Endothelial cell of umbilical vein (primary cell): ENCODE measurements around the gene TNFRSF4. TPM values are rescaled to one million over a fixed set of nuclear protein-coding genes. Genes with fewer than 3 reads are reported as not detected.

Experiments
- BruUV-seq: library from RNA; stranded (reverse); fragments of 400-500 nt; replicated peaks from 2 replicates; lab custom pipeline; 2021; lab: Mats Ljungman, UMichigan
- CTCF ChIA-PET: fragments of 300-600, 350-600 bp; sonication (Branson Sonifier 250); formaldehyde crosslinking; loops from one replicate; lab custom pipeline; 2021; ENCODE audit warnings: antibody characterized with exemption, inconsistent platforms; lab: Charles Lee
- POLR2A ChIA-PET: fragments of 300-600, 350-600 bp; sonication (Branson Sonifier 250); formaldehyde crosslinking; loops from one replicate; lab custom pipeline; 2021; ENCODE audit warnings: antibody characterized with exemption, inconsistent platforms; lab: Charles Lee
- DNase-seq: peaks from one replicate; pipeline ENCODE4 v3.0.0-alpha.2; 2011; ENCODE audit warnings: low read depth, low spot score
- FAIRE-seq: peaks from 2 replicates; lab custom pipeline; 2011; peaks lifted over from hg19 to GRCh38; lab: Jason Lieb, UNC
- H2AFZ ChIP-seq: 2 replicates; pipeline ENCODE4 v1.6.0; 2012; ENCODE audit warnings: low read depth, low read length, control low read depth, inconsistent platforms
- H3K27ac ChIP-seq: 2 replicates; pipeline ENCODE4 v1.5.1; 2011; ENCODE audit warnings: low read depth, mild to moderate bottlenecking, control low read depth, low read length, moderate library complexity; ENCODE audit not compliant: insufficient read depth
- H3K27me3 ChIP-seq, 2 experiments: 2 replicates each; pipeline versions ENCODE4 v1.6.0 to v1.6.1; 2011; ENCODE audit warnings: low read length in 2 of 2, mixed read lengths in 1 of 2; ENCODE audit not compliant: control insufficient read depth in 2 of 2, insufficient read depth in 2 of 2
- H3K36me3 ChIP-seq, 2 experiments: 2 replicates in 1 of 2; 3 replicates in 1 of 2; pipeline ENCODE4 v1.5.1; 2011; ENCODE audit warnings: low read length in 2 of 2, mild to moderate bottlenecking in 1 of 2, moderate library complexity in 1 of 2; ENCODE audit not compliant: control insufficient read depth in 2 of 2, insufficient read depth in 2 of 2; ENCODE audit errors: extremely low read depth in 1 of 2
- H3K4me1 ChIP-seq: 3 replicates; pipeline ENCODE4 v1.5.1; 2011; ENCODE audit warnings: mild to moderate bottlenecking, low read length; ENCODE audit not compliant: control insufficient read depth, insufficient read depth; ENCODE audit errors: extremely low read depth
- H3K4me2 ChIP-seq: 2 replicates; pipeline ENCODE4 v1.6.1; 2011; ENCODE audit warnings: low read length, control low read depth, mixed read lengths; ENCODE audit not compliant: insufficient read depth
- H3K4me3 ChIP-seq, 3 experiments: fragments of 200-600 bp in 1 of 3; sonication (generic), shearing (Covaris generic) in 1 of 3; replicated peaks in 1 of 3; 2 replicates each; pipeline ENCODE4 v1.5.1; 2011 to 2016; ENCODE audit warnings: control low read depth in 3 of 3, low read length in 3 of 3, mild to moderate bottlenecking in 2 of 3, inconsistent platforms in 1 of 3, low read depth in 1 of 3, moderate library complexity in 1 of 3; ENCODE audit not compliant: insufficient read depth in 1 of 3
- H3K79me2 ChIP-seq: 2 replicates; pipeline ENCODE4 v1.6.0; 2012; ENCODE audit warnings: low read length, inconsistent platforms; ENCODE audit not compliant: control insufficient read depth, insufficient read depth
- H3K9ac ChIP-seq: replicated peaks from 2 replicates; pipeline ENCODE3; 2011; ENCODE audit warnings: low read length, control low read depth; ENCODE audit not compliant: insufficient read depth; ENCODE audit errors: extremely low read depth
- H3K9me1 ChIP-seq: replicated peaks from 3 replicates; pipeline ENCODE4 v1.6.0; 2011; ENCODE audit warnings: mild to moderate bottlenecking, low read length; ENCODE audit not compliant: control insufficient read depth, insufficient read depth; ENCODE audit errors: extremely low read depth
- H3K9me3 ChIP-seq: replicated peaks from 2 replicates; pipeline ENCODE4 v1.5.1; 2012; ENCODE audit warnings: low read length, inconsistent platforms; ENCODE audit not compliant: control insufficient read depth, insufficient read depth
- H4K20me1 ChIP-seq: replicated peaks from 2 replicates; pipeline ENCODE3; 2011; ENCODE audit warnings: mild to moderate bottlenecking, low read length; ENCODE audit not compliant: control insufficient read depth, insufficient read depth; ENCODE audit errors: extremely low read depth
- CTCF ChIP-seq, 2 donors: IDR thresholded peaks; 1 replicate in 1 of 2; 2 replicates in 1 of 2; pipeline ENCODE4 v1.5.1; 2011; ENCODE audit warnings: low read length in 2 of 2, mild to moderate bottlenecking in 2 of 2, moderate library complexity in 2 of 2, control low read depth in 1 of 2, inconsistent platforms in 1 of 2, low read depth in 1 of 2; ENCODE audit not compliant: insufficient read depth in 1 of 2; ENCODE audit errors: extremely low read depth in 1 of 2
- EZH2 ChIP-seq: IDR thresholded peaks from 2 replicates; pipeline ENCODE4 v1.6.1; 2012; ENCODE audit warnings: borderline replicate concordance, low read depth, mild to moderate bottlenecking, moderate library complexity, low read length, inconsistent platforms; ENCODE audit not compliant: severe bottlenecking
- FOS ChIP-seq: IDR thresholded peaks from 2 replicates; pipeline ENCODE4 v1.6.1; 2011; ENCODE audit warnings: mild to moderate bottlenecking, low read length, moderate library complexity, borderline replicate concordance; ENCODE audit not compliant: insufficient read depth
- GATA2 ChIP-seq: IDR thresholded peaks from 2 replicates; pipeline ENCODE4 v1.7.0; 2011; ENCODE audit warnings: low read depth, mild to moderate bottlenecking, moderate library complexity, mixed read lengths, low read length; ENCODE audit not compliant: insufficient read length, insufficient read depth
- JUN ChIP-seq: IDR thresholded peaks from 2 replicates; pipeline ENCODE4 v1.6.1; 2011; ENCODE audit warnings: borderline replicate concordance, low read depth; ENCODE audit not compliant: insufficient read length, insufficient read depth
- MAX ChIP-seq: IDR thresholded peaks from 2 replicates; pipeline ENCODE4 v1.6.1; 2011; ENCODE audit not compliant: insufficient read depth, insufficient read length
- MYC ChIP-seq: IDR thresholded peaks from one replicate; pipeline ENCODE4 v1.6.1; 2011; ENCODE audit warnings: mild to moderate bottlenecking, low read depth, low read length
- POLR2A ChIP-seq: IDR thresholded peaks from 2 replicates; pipeline ENCODE4 v1.6.1; 2012; ENCODE audit warnings: low read depth, mild to moderate bottlenecking, control low read depth, low read length
- POLR2AphosphoS5 ChIP-seq: IDR thresholded peaks from 2 replicates; pipeline ENCODE4 v1.6.1; 2012; ENCODE audit warnings: low read depth, mild to moderate bottlenecking, control low read depth, low read length, moderate library complexity; ENCODE audit not compliant: insufficient read depth
- dilution Hi-C: fragments of 300-500 bp; cut with MboI; formaldehyde crosslinking; loops from one replicate; pipeline ENCODE4 v1.15.0; 2019; ENCODE audit warnings: low sequenced_read_pairs; ENCODE audit not compliant: extremely low pct_ligation_motif_present
- intact Hi-C: fragments of 100-400 bp; cut with micrococcal nuclease; formaldehyde crosslinking; loops from one replicate; pipeline ENCODE4 v1.10.0; 2022
- polyA plus RNA-seq, 4 experiments: library from polyadenylated mRNA; depleted of rRNA in 3 of 4; stranded (reverse) in 3 of 4; unstranded in 1 of 4; fragments of >200 nt; gene quantifications; 2 replicates each; pipeline versions ENCODE4 v1.2.1 to v1.2.3, GENCODE V29; 2011 to 2012; ENCODE audit warnings: missing spikeins in 1 of 4
- total RNA-seq: library from RNA; stranded (reverse); gene quantifications from 2 replicates; pipeline ENCODE4 v1.2.3, GENCODE V29; 2021

TNFRSF4 gene
- total and polyA plus RNA-seq, 2 donors (not counting 3 experiments of a cell fraction or from before 2014, with no cell fraction given), result 0.55 to 1.5 TPM

- intact Hi-C loops (no loop called here), dilution Hi-C loops (no loop called here)
- Histone ChIP-seq H2AFZ (no peak overlapping the region), H3K79me2 (peaks cover 28% of the 10 kb centered on the region), H3K4me1 (peaks cover 24% of the 10 kb centered on the region), H3K9me3 (no peaks in the 10 kb centered on the region), H3K9ac (no peak overlapping the region), H3K4me3 (no peak overlapping the region), H3K27me3 (no peaks in the 10 kb centered on the region), H4K20me1 (no peaks in the 10 kb centered on the region), H3K4me2 (no peak overlapping the region), H3K36me3 (peaks cover 9 to 37% of the 10 kb centered on the region in 2 experiments), H3K27ac (no peak overlapping the region), H3K9me1 (no peaks in the 10 kb centered on the region)
- ChIA-PET CTCF (interaction anchor here (4.6 kb wide), 1 partner anchor 141 kb away, joined by 25 read pairs; no protein-coding TSS in a partner anchor), POLR2A (no interaction called here)
- no TSS peak for BruUV-seq
- FAIRE-seq, result no peak
- DNase-seq, result no peak
- TF ChIP-seq MAX (no peak), MYC (no peak), CTCF (IDR thresholded peaks at IDR 0.05; ENCODE audit: extremely low read depth in 1 of 2, insufficient read depth in 1 of 2, low read depth in 1 of 2, low read length in 2 of 2) (no peak), EZH2 (no peak), GATA2 (no peak), POLR2AphosphoS5 (no peak), JUN (no peak), POLR2A (no peak), FOS (no peak)
Observed at GRCh38 chr1:1262758-1263157, 48.8 kb upstream of the TNFRSF4 start.
